K562 (cell line): ENCODE data around the gene CHTOP. TPM values are rescaled to one million over a fixed set of nuclear protein-coding genes. Genes with fewer than 3 reads are reported as not detected.
A peak's percentile ranks its signal among the peaks of the same experiment; 100 is the strongest.

Source experiments
- BRCA1 ChIP-seq, 2 experiments: fragments of 450-650 bp in 1 of 2; sonication (generic) in 1 of 2; formaldehyde crosslinking in 1 of 2; IDR thresholded peaks; 2 replicates each; pipeline versions ENCODE4 v1.5.0 to v1.6.1; 2017 to 2020; ENCODE audit warnings: mild to moderate bottlenecking in 1 of 2, missing genetic modification reagents in 1 of 2
- CSDE1 ChIP-seq, 2 experiments: fragments of 450-650 bp; IDR thresholded peaks; 2 replicates each; pipeline ENCODE4 v1.6.1; 2016; ENCODE audit warnings: mild to moderate bottlenecking in 1 of 2
- ELF4 ChIP-seq: fragments of 450-650 bp; formaldehyde crosslinking; IDR thresholded peaks from 2 replicates; pipeline ENCODE4 v1.4.0; 2022; ENCODE audit warnings: missing genetic modification characterization
- FOXM1 ChIP-seq, 2 experiments: fragments of 450-650 bp in 1 of 2; sonication (generic) in 1 of 2; formaldehyde crosslinking in 1 of 2; IDR thresholded peaks; 2 replicates each; pipeline versions ENCODE4 v1.6.1 to v1.9.0; 2017 to 2022; ENCODE audit warnings: low read depth in 2 of 2, mild to moderate bottlenecking in 2 of 2, missing genetic modification reagents in 1 of 2, moderate library complexity in 1 of 2
- ILF3 ChIP-seq: fragments of 450-650 bp; IDR thresholded peaks from 2 replicates; pipeline ENCODE4 v1.6.1; 2018; ENCODE audit warnings: antibody characterized with exemption, mild to moderate bottlenecking, moderate library complexity, borderline replicate concordance
- KAT8 ChIP-seq: fragments of 450-650 bp; IDR thresholded peaks from 2 replicates; pipeline ENCODE4 v1.6.1; 2016; ENCODE audit warnings: low read depth, mild to moderate bottlenecking
- KDM5B ChIP-seq: fragments of 200-600 bp; sonication (generic); IDR thresholded peaks from 2 replicates; pipeline ENCODE4 v1.6.1; 2012; ENCODE audit warnings: low read depth, mild to moderate bottlenecking, moderate library complexity, low read length, control low read depth, inconsistent platforms; ENCODE audit not compliant: insufficient replicate concordance
- MAZ ChIP-seq, 2 experiments: fragments of 450-650 bp in 1 of 2; sonication (generic) in 1 of 2; formaldehyde crosslinking; IDR thresholded peaks in 1 of 2; conservative IDR thresholded peaks in 1 of 2; 2 replicates each; pipeline versions ENCODE4 v1.4.0 to v1.5.0; 2020; ENCODE audit warnings: mild to moderate bottlenecking in 1 of 2, missing genetic modification reagents in 1 of 2
- MCM2 ChIP-seq: fragments of 450-650 bp; IDR thresholded peaks from 2 replicates; pipeline ENCODE4 v1.6.1; 2017; ENCODE audit warnings: low read depth, mild to moderate bottlenecking
- MED1 ChIP-seq: sonication (generic); formaldehyde crosslinking; IDR thresholded peaks from 2 replicates; pipeline ENCODE4 v1.8.1; 2023; ENCODE audit warnings: missing genetic modification reagents, borderline replicate concordance
- PHB2 ChIP-seq: fragments of 450-650 bp; IDR thresholded peaks from 2 replicates; pipeline ENCODE4 v1.6.1; 2017; ENCODE audit warnings: low read depth
- RBM15 ChIP-seq: fragments of 200-400 bp; formaldehyde crosslinking; IDR thresholded peaks from 2 replicates; pipeline ENCODE4 v1.6.1; 2018; ENCODE audit warnings: mild to moderate bottlenecking, low read length, moderate library complexity; ENCODE audit not compliant: insufficient read depth
- ZEB2 ChIP-seq: fragments of 450-650 bp; IDR thresholded peaks from 2 replicates; pipeline ENCODE4 v1.6.1; 2016
- ZNF175 ChIP-seq: fragments of 200-800 bp; sonication (Bioruptor generic); IDR thresholded peaks from 2 replicates; pipeline ENCODE4 v1.6.1; 2016; ENCODE audit warnings: low read depth, mild to moderate bottlenecking, missing genetic modification characterization, missing compliant biosample characterization
- ZNF23 ChIP-seq: fragments of 250-450 bp; sonication (Bioruptor Pico); IDR thresholded peaks from 2 replicates; pipeline ENCODE4 v1.4.0; 2020; ENCODE audit warnings: mild to moderate bottlenecking
- ZNF239 ChIP-seq: fragments of 250-450 bp; sonication (Bioruptor Pico); IDR thresholded peaks from 2 replicates; pipeline ENCODE4 v1.4.0; 2020; ENCODE audit warnings: mild to moderate bottlenecking
- ZNF263 ChIP-seq: sonication (generic); formaldehyde crosslinking; IDR thresholded peaks from 2 replicates; pipeline ENCODE4 v1.8.0; 2022; ENCODE audit warnings: mild to moderate bottlenecking, missing genetic modification reagents, borderline replicate concordance
- ZNF707 ChIP-seq: fragments of 250-450 bp; sonication (Bioruptor Pico); conservative IDR thresholded peaks from 2 replicates; pipeline ENCODE4 v1.8.0; 2022; ENCODE audit warnings: inconsistent platforms, mild to moderate bottlenecking, moderate library complexity
- ZNF717 ChIP-seq: fragments of 250-450 bp; sonication (Bioruptor Pico); IDR thresholded peaks from 2 replicates; pipeline ENCODE4 v1.5.0; 2021
- ZNF77 ChIP-seq: fragments of 250-450 bp; sonication (Bioruptor Pico); IDR thresholded peaks from 2 replicates; pipeline ENCODE4 v1.5.0; 2020
- polyA plus RNA-seq, 8 experiments: library from polyadenylated mRNA; depleted of rRNA in 4 of 8; stranded (reverse) in 5 of 8; unstranded in 3 of 8; fragments of >200 nt; fragmentation: Nextera tagmentation in 2 of 8; fragmentation: Illumina TruSeq in 1 of 8; extraction: Ambion mirVana in 2 of 8; extraction: Trizol in 1 of 8; gene quantifications; 2 replicates each; pipeline versions ENCODE4 v1.2.1 to v1.2.3, GENCODE V29; 2011 to 2014; ENCODE audit warnings: inconsistent platforms in 1 of 8, missing spikeins in 1 of 8
- total RNA-seq, 7 experiments: library from RNA; depleted of rRNA in 6 of 7; stranded (reverse); fragments of >200 nt in 6 of 7; fragmentation: Illumina TruSeq in 2 of 7; extraction: Trizol in 2 of 7; gene quantifications; 2 replicates each; pipeline versions ENCODE4 v1.2.1 to v1.2.3, GENCODE V29; 2011 to 2021; ENCODE audit warnings: low replicate concordance in 1 of 7
- TF ChIP-seq, protein P1 (sequence below): sonication (generic); formaldehyde crosslinking; IDR thresholded peaks from 2 replicates; pipeline ENCODE4 v1.8.0; 2022; ENCODE audit warnings: mild to moderate bottlenecking, missing genetic modification reagents
- TF ChIP-seq, protein P2 (sequence below): IDR thresholded peaks from 2 replicates; pipeline ENCODE4 v1.6.1; 2016; ENCODE audit warnings: missing genetic modification characterization, missing compliant biosample characterization
- TF ChIP-seq, protein P3 (sequence below): sonication (generic); formaldehyde crosslinking; IDR thresholded peaks from 2 replicates; pipeline ENCODE4 v1.8.0; 2022; ENCODE audit warnings: mild to moderate bottlenecking, missing genetic modification reagents

Gene CHTOP
- total and polyA plus RNA-seq, 9 of the 15 experiments (the other 6 are each of a cell fraction or from before 2014, with no cell fraction given) = 10.2 to 91.8 (median 60.8) TPM

DNA sequence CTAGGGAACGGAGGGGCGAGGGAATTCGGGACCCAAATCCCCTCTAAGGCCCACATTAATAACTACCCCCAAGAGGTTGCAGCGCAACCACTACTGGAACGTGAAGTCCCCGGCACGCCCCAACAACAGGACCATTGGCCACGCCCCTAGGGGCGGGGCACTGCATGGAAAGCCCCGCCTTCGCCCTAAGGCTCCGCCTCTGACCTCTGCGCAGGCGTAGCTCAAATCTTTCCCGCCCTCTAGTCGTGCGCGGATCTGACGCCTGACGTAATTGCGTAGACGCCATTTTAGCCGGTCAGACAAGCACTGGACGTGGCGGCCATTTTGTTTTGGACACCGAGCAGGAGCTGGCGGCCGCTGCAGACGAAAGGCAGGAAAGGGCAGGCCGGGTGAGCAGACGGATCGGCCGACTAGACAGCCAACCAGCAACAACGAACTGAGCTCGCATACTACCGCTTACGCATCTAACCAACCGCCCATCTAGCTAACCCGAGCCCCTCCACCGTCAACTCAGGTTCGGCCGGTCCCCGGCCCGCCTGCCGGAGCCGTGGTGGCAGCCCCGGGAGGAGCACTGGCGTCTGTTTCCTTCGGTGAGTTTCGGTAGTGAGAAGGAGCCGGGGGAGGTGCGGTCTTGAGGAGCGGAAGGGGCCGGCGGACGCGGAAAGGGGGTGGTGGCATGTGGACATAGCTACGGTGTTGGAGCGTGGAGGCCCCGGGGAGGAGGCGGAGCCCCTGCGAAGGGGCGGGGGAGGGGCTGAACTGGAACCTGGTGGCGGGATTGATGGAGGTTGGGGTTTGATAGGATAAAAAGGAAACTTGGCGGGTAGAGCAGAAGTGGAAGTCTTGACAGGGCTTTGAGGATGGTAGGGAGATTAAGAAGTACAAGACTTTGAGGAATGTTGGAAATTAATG, at the start of gene CHTOP (continued):
- TF ChIP-seq RBM15 (no peak), ZNF77 (CRISPR knock-in tag) (no peak), FOXM1 (IDR thresholded peaks at IDR 0.05; ENCODE audit: low read depth) (no peak), FOXM1 (CRISPR knock-in tag; IDR thresholded peaks at IDR 0.05; ENCODE audit: low read depth) (no peak), ZNF239 (CRISPR knock-in tag) (no peak), ELF4 (peak; percentile 66; the same call in 1 of the 2 replicates), ZNF23 (CRISPR knock-in tag) (no peak), ZNF707 (CRISPR knock-in tag) (no peak), PHB2 (no peak), KDM5B (peak; percentile 86), ILF3 (no peak), CSDE1 (IDR thresholded peaks at IDR 0.05) (peak in 1 of 2 experiments; percentile 90; a peak in 2 of 4 replicates), ZNF263 (CRISPR knock-in tag) (peak; percentile 30; the same call in 1 of the 2 replicates), MAZ (CRISPR knock-in tag; conservative IDR thresholded peaks at IDR 0.05 in 1 of 2, IDR thresholded peaks at IDR 0.05 in 1 of 2) (peak; percentile 55 to 65), BRCA1 (IDR thresholded peaks at IDR 0.05) (no peak), BRCA1 (CRISPR knock-in tag; IDR thresholded peaks at IDR 0.05) (no peak), ZEB2 (no peak), ZNF717 (CRISPR knock-in tag) (no peak), MED1 (CRISPR knock-in tag) (no peak), KAT8 (peak; percentile 99), ZNF175 (no peak), MCM2 (no peak)
- TF ChIP-seq, protein P1, sequence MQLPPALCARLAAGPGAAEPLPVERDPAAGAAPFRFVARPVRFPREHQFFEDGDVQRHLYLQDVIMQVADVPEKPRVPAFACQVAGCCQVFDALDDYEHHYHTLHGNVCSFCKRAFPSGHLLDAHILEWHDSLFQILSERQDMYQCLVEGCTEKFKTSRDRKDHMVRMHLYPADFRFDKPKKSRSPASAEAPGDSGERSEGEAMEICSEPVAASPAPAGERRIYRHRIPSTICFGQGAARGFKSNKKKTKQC (CRISPR knock-in tag) = peak; percentile 90; the same call in 1 of the 2 replicates
- TF ChIP-seq, protein P2, sequence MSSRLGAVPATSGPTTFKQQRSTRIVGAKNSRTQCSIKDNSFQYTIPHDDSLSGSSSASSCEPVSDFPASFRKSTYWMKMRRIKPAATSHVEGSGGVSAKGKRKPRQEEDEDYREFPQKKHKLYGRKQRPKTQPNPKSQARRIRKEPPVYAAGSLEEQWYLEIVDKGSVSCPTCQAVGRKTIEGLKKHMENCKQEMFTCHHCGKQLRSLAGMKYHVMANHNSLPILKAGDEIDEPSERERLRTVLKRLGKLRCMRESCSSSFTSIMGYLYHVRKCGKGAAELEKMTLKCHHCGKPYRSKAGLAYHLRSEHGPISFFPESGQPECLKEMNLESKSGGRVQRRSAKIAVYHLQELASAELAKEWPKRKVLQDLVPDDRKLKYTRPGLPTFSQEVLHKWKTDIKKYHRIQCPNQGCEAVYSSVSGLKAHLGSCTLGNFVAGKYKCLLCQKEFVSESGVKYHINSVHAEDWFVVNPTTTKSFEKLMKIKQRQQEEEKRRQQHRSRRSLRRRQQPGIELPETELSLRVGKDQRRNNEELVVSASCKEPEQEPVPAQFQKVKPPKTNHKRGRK (tag) = no peak
- TF ChIP-seq, protein P3, sequence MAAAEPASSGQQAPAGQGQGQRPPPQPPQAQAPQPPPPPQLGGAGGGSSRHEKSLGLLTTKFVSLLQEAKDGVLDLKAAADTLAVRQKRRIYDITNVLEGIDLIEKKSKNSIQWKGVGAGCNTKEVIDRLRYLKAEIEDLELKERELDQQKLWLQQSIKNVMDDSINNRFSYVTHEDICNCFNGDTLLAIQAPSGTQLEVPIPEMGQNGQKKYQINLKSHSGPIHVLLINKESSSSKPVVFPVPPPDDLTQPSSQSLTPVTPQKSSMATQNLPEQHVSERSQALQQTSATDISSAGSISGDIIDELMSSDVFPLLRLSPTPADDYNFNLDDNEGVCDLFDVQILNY (CRISPR knock-in tag) = peak; percentile 88
